Stimulated activated CD4-positive, alpha-beta T cell treated with anti-CD3 and anti-CD28 coated beads, Interleukin-15, amount 100 ng/mL, for 1 hour (primary cell): ENCODE data around the gene COBL.

Source experiments
- DNase-seq, 2 donors: peaks; one replicate each; pipeline ENCODE4 v3.0.0-alpha.2; 2020; ENCODE audit warnings: low read depth in 1 of 2, low spot score in 1 of 2

COBL gene

GRCh38 chr7:51276091-51276605 lies 40.5 kb downstream of the COBL start:
- no peak for DNase-seq

- DNase-seq = no peak
Measured at GRCh38 chr7:51275532-51275931, 41.1 kb downstream of the COBL start.

GRCh38 chr7:51274955-51275354 lies 41.7 kb downstream of the COBL start:
- DNase-seq = no peak

GRCh38 chr7:51274001-51274400 lies 42.6 kb downstream of the COBL start:
- DNase-seq = no peak

GRCh38 chr7:51273360-51273759 lies 43.2 kb downstream of the COBL start:
- DNase-seq = no peak

- no peak for DNase-seq
Measured at GRCh38 chr7:51270965-51271364, 45.6 kb downstream of the COBL start.

- DNase-seq = no peak
Measured at GRCh38 chr7:51269911-51270310, 46.7 kb downstream of the COBL start.

- DNase-seq = no peak
Measured at GRCh38 chr7:51269321-51269720, 47.3 kb downstream of the COBL start.

- no peak for DNase-seq
Measured at GRCh38 chr7:51268859-51269258, 47.8 kb downstream of the COBL start.

- no peak for DNase-seq
Measured at GRCh38 chr7:51267169-51267568, 49.4 kb downstream of the COBL start.

GRCh38 chr7:51265066-51265907 lies 51.3 kb downstream of the COBL start:
- no peak for DNase-seq

GRCh38 chr7:51263631-51264484 lies 52.8 kb downstream of the COBL start:
- DNase-seq = no peak

- no peak for DNase-seq
Measured at GRCh38 chr7:51262796-51263531, 53.6 kb downstream of the COBL start.

- DNase-seq = no peak
Measured at GRCh38 chr7:51261950-51262795, 54.4 kb downstream of the COBL start.

GRCh38 chr7:51261117-51261835 lies 55.3 kb downstream of the COBL start:
- DNase-seq = no peak

GRCh38 chr7:51260516-51260915 lies 56.1 kb downstream of the COBL start:
- DNase-seq = no peak

- no peak for DNase-seq
Measured at GRCh38 chr7:51259766-51260165, 56.8 kb downstream of the COBL start.

- no peak for DNase-seq
Measured at GRCh38 chr7:51256916-51257315, 59.7 kb downstream of the COBL start.

GRCh38 chr7:51256209-51256781 lies 60.3 kb downstream of the COBL start:
- no peak for DNase-seq
